ENCODE measurements around the gene KCND3.

KCND3 gene

GRCh38 chr1:111876631-111877030, 112.8 kb downstream of the KCND3 start:
- H3K27me3 ChIP-seq (ENCODE audit: control insufficient read depth in 1 of 2, insufficient read depth in 2 of 2, low read length in 2 of 2) = peaks cover 8 to 9% of the 10 kb centered on the region in 2 donors
- H3K9ac ChIP-seq (ENCODE audit: low read depth in 1 of 2, low read length in 2 of 2) = no peak overlapping the region
- peaks cover 0 to 5% of the 10 kb centered on the region in 2 donors for H3K4me1 ChIP-seq (ENCODE audit: control insufficient read depth in 1 of 2, insufficient read depth in 2 of 2, low read length in 2 of 2)

GRCh38 chr1:111875640-111876039, 113.8 kb downstream of the KCND3 start:
- Histone ChIP-seq H3K27me3 (ENCODE audit: control insufficient read depth in 1 of 2, insufficient read depth in 2 of 2, low read length in 2 of 2) (peaks cover 4 to 9% of the 10 kb centered on the region in 2 donors), H3K36me3 (ENCODE audit: control insufficient read depth in 1 of 2, insufficient read depth in 2 of 2, low read length in 2 of 2) (no peaks in the 10 kb centered on the region), H3K4me1 (ENCODE audit: control insufficient read depth in 1 of 2, insufficient read depth in 2 of 2, low read length in 2 of 2) (no peaks in the 10 kb centered on the region), H3K27ac (ENCODE audit: low read depth, low read length) (no peak overlapping the region), H3K4me3 (ENCODE audit: low read depth in 1 of 2, low read length in 2 of 2) (no peak overlapping the region), H3K9me3 (ENCODE audit: control insufficient read depth in 1 of 2, low read length in 2 of 2) (no peaks in the 10 kb centered on the region), H3K9ac (ENCODE audit: low read depth in 1 of 2, low read length in 2 of 2) (no peak overlapping the region)

More at GRCh38 chr1:111876631-111877030, 112.8 kb downstream of the KCND3 start:
- no peaks in the 10 kb centered on the region for H3K36me3 ChIP-seq (ENCODE audit: control insufficient read depth in 1 of 2, insufficient read depth in 2 of 2, low read length in 2 of 2)
- H3K27ac ChIP-seq (ENCODE audit: low read depth, low read length) = no peak overlapping the region
- H3K4me3 ChIP-seq (ENCODE audit: low read depth in 1 of 2, low read length in 2 of 2) = no peak overlapping the region
- no peaks in the 10 kb centered on the region for H3K9me3 ChIP-seq (ENCODE audit: control insufficient read depth in 1 of 2, low read length in 2 of 2)

GRCh38 chr1:111873460-111874030, 115.9 kb downstream of the KCND3 start:
- Histone ChIP-seq H3K4me3 (ENCODE audit: low read depth in 1 of 2, low read length in 2 of 2) (no peak overlapping the region), H3K27ac (ENCODE audit: low read depth, low read length) (no peak overlapping the region), H3K27me3 (ENCODE audit: control insufficient read depth in 1 of 2, insufficient read depth in 2 of 2, low read length in 2 of 2) (peaks cover 4 to 7% of the 10 kb centered on the region in 2 donors), H3K4me1 (ENCODE audit: control insufficient read depth in 1 of 2, insufficient read depth in 2 of 2, low read length in 2 of 2) (no peaks in the 10 kb centered on the region), H3K9me3 (ENCODE audit: control insufficient read depth in 1 of 2, low read length in 2 of 2) (no peaks in the 10 kb centered on the region), H3K9ac (ENCODE audit: low read depth in 1 of 2, low read length in 2 of 2) (no peak overlapping the region), H3K36me3 (ENCODE audit: control insufficient read depth in 1 of 2, insufficient read depth in 2 of 2, low read length in 2 of 2) (no peaks in the 10 kb centered on the region)

- H3K27ac ChIP-seq (ENCODE audit: low read depth, low read length) = no peak overlapping the region
- H3K4me3 ChIP-seq (ENCODE audit: low read depth in 1 of 2, low read length in 2 of 2) = no peak overlapping the region
Observed at GRCh38 chr1:111870181-111870580, 119.3 kb downstream of the KCND3 start.

GRCh38 chr1:111867868-111868440, 121.5 kb downstream of the KCND3 start:
- Histone ChIP-seq H3K36me3 (ENCODE audit: control insufficient read depth in 1 of 2, insufficient read depth in 2 of 2, low read length in 2 of 2) (no peaks in the 10 kb centered on the region), H3K27ac (ENCODE audit: low read depth, low read length) (no peak overlapping the region), H3K9me3 (ENCODE audit: control insufficient read depth in 1 of 2, low read length in 2 of 2) (no peaks in the 10 kb centered on the region), H3K27me3 (ENCODE audit: control insufficient read depth in 1 of 2, insufficient read depth in 2 of 2, low read length in 2 of 2) (peaks cover 0 to 3% of the 10 kb centered on the region in 2 donors), H3K4me3 (ENCODE audit: low read depth in 1 of 2, low read length in 2 of 2) (no peak overlapping the region), H3K4me1 (ENCODE audit: control insufficient read depth in 1 of 2, insufficient read depth in 2 of 2, low read length in 2 of 2) (no peaks in the 10 kb centered on the region), H3K9ac (ENCODE audit: low read depth in 1 of 2, low read length in 2 of 2) (no peak overlapping the region)

More at GRCh38 chr1:111870181-111870580, 119.3 kb downstream of the KCND3 start:
- Histone ChIP-seq H3K9ac (ENCODE audit: low read depth in 1 of 2, low read length in 2 of 2) (no peak overlapping the region), H3K27me3 (ENCODE audit: control insufficient read depth in 1 of 2, insufficient read depth in 2 of 2, low read length in 2 of 2) (peaks cover 4 to 7% of the 10 kb centered on the region in 2 donors), H3K9me3 (ENCODE audit: control insufficient read depth in 1 of 2, low read length in 2 of 2) (no peaks in the 10 kb centered on the region), H3K36me3 (ENCODE audit: control insufficient read depth in 1 of 2, insufficient read depth in 2 of 2, low read length in 2 of 2) (no peaks in the 10 kb centered on the region), H3K4me1 (ENCODE audit: control insufficient read depth in 1 of 2, insufficient read depth in 2 of 2, low read length in 2 of 2) (no peaks in the 10 kb centered on the region)

GRCh38 chr1:111864862-111865261, 124.6 kb downstream of the KCND3 start:
- Histone ChIP-seq H3K36me3 (ENCODE audit: control insufficient read depth in 1 of 2, insufficient read depth in 2 of 2, low read length in 2 of 2) (no peaks in the 10 kb centered on the region), H3K9ac (ENCODE audit: low read depth in 1 of 2, low read length in 2 of 2) (no peak overlapping the region), H3K27me3 (ENCODE audit: control insufficient read depth in 1 of 2, insufficient read depth in 2 of 2, low read length in 2 of 2) (peaks cover 0 to 1% of the 10 kb centered on the region in 2 donors), H3K4me1 (ENCODE audit: control insufficient read depth in 1 of 2, insufficient read depth in 2 of 2, low read length in 2 of 2) (no peaks in the 10 kb centered on the region), H3K4me3 (ENCODE audit: low read depth in 1 of 2, low read length in 2 of 2) (no peak overlapping the region), H3K27ac (ENCODE audit: low read depth, low read length) (no peak overlapping the region), H3K9me3 (ENCODE audit: control insufficient read depth in 1 of 2, low read length in 2 of 2) (no peaks in the 10 kb centered on the region)

- no peaks in the 10 kb centered on the region for H3K4me1 ChIP-seq (ENCODE audit: control insufficient read depth in 1 of 2, insufficient read depth in 2 of 2, low read length in 2 of 2)
- H3K4me3 ChIP-seq (ENCODE audit: low read depth in 1 of 2, low read length in 2 of 2) = no peak overlapping the region
- H3K36me3 ChIP-seq (ENCODE audit: control insufficient read depth in 1 of 2, insufficient read depth in 2 of 2, low read length in 2 of 2) = no peaks in the 10 kb centered on the region
- peaks cover 0 to 4% of the 10 kb centered on the region in 2 donors for H3K27me3 ChIP-seq (ENCODE audit: control insufficient read depth in 1 of 2, insufficient read depth in 2 of 2, low read length in 2 of 2)
- H3K9me3 ChIP-seq (ENCODE audit: control insufficient read depth in 1 of 2, low read length in 2 of 2) = no peaks in the 10 kb centered on the region
- no peak overlapping the region for H3K27ac ChIP-seq (ENCODE audit: low read depth, low read length)
- H3K9ac ChIP-seq (ENCODE audit: low read depth in 1 of 2, low read length in 2 of 2) = no peak overlapping the region
Observed at GRCh38 chr1:111863401-111863800, 126.1 kb downstream of the KCND3 start.

- no peaks in the 10 kb centered on the region for H3K4me1 ChIP-seq (ENCODE audit: control insufficient read depth in 1 of 2, insufficient read depth in 2 of 2, low read length in 2 of 2)
- H3K27me3 ChIP-seq (ENCODE audit: control insufficient read depth in 1 of 2, insufficient read depth in 2 of 2, low read length in 2 of 2) = peaks cover 0 to 4% of the 10 kb centered on the region in 2 donors
- no peak overlapping the region for H3K27ac ChIP-seq (ENCODE audit: low read depth, low read length)
- no peaks in the 10 kb centered on the region for H3K9me3 ChIP-seq (ENCODE audit: control insufficient read depth in 1 of 2, low read length in 2 of 2)
- H3K9ac ChIP-seq (ENCODE audit: low read depth in 1 of 2, low read length in 2 of 2) = no peak overlapping the region
- no peak overlapping the region for H3K4me3 ChIP-seq (ENCODE audit: low read depth in 1 of 2, low read length in 2 of 2)
- no peaks in the 10 kb centered on the region for H3K36me3 ChIP-seq (ENCODE audit: control insufficient read depth in 1 of 2, insufficient read depth in 2 of 2, low read length in 2 of 2)
Observed at GRCh38 chr1:111862599-111862998, 126.9 kb downstream of the KCND3 start.

- H3K27ac ChIP-seq (ENCODE audit: low read depth, low read length) = no peak overlapping the region
- H3K36me3 ChIP-seq (ENCODE audit: control insufficient read depth in 1 of 2, insufficient read depth in 2 of 2, low read length in 2 of 2) = no peaks in the 10 kb centered on the region
- H3K9me3 ChIP-seq (ENCODE audit: control insufficient read depth in 1 of 2, low read length in 2 of 2) = no peaks in the 10 kb centered on the region
- no peak overlapping the region for H3K9ac ChIP-seq (ENCODE audit: low read depth in 1 of 2, low read length in 2 of 2)
- peaks cover 0 to 4% of the 10 kb centered on the region in 2 donors for H3K27me3 ChIP-seq (ENCODE audit: control insufficient read depth in 1 of 2, insufficient read depth in 2 of 2, low read length in 2 of 2)
- no peaks in the 10 kb centered on the region for H3K4me1 ChIP-seq (ENCODE audit: control insufficient read depth in 1 of 2, insufficient read depth in 2 of 2, low read length in 2 of 2)
- H3K4me3 ChIP-seq (ENCODE audit: low read depth in 1 of 2, low read length in 2 of 2) = no peak overlapping the region
Observed at GRCh38 chr1:111861523-111861922, 127.9 kb downstream of the KCND3 start.

- H3K36me3 ChIP-seq (ENCODE audit: control insufficient read depth in 1 of 2, insufficient read depth in 2 of 2, low read length in 2 of 2) = no peaks in the 10 kb centered on the region
- no peaks in the 10 kb centered on the region for H3K9me3 ChIP-seq (ENCODE audit: control insufficient read depth in 1 of 2, low read length in 2 of 2)
- peaks cover 0 to 4% of the 10 kb centered on the region in 2 donors for H3K27me3 ChIP-seq (ENCODE audit: control insufficient read depth in 1 of 2, insufficient read depth in 2 of 2, low read length in 2 of 2)
- H3K9ac ChIP-seq (ENCODE audit: low read depth in 1 of 2, low read length in 2 of 2) = no peak overlapping the region
- no peaks in the 10 kb centered on the region for H3K4me1 ChIP-seq (ENCODE audit: control insufficient read depth in 1 of 2, insufficient read depth in 2 of 2, low read length in 2 of 2)
- no peak overlapping the region for H3K27ac ChIP-seq (ENCODE audit: low read depth, low read length)
- H3K4me3 ChIP-seq (ENCODE audit: low read depth in 1 of 2, low read length in 2 of 2) = no peak overlapping the region
Observed at GRCh38 chr1:111857194-111857651, 132.2 kb downstream of the KCND3 start.

Measured in duodenal mucosa (tissue), 2 donors.